ENCODE results near the gene PDIK1L. TPM values are rescaled to one million over a fixed set of nuclear protein-coding genes. Genes with fewer than 3 reads are reported as not detected.

Gene PDIK1L
- total and polyA plus RNA-seq, 2 donors (not counting 3 experiments of a cell fraction or from before 2014, with no cell fraction given) = 1.6 to 5.6 TPM

GRCh38 chr1:26138974-26139558, 27.4 kb downstream of the PDIK1L start:
- DNase-seq (ENCODE audit: low read depth, low spot score) (no peak), FAIRE-seq (no peak)
- intact Hi-C loops (cut with micrococcal nuclease) = no loop called here
- CTCF ChIA-PET = interaction anchor here (0.7 to 2.3 kb wide), 8 partner anchors 8 to 103 kb away, joined by 3 to 29 read pairs (median 4); partner anchors contain the start of gene ZNF593
- H4K20me1 ChIP-seq (replicated peaks; ENCODE audit: control insufficient read depth, extremely low read depth, insufficient read depth, low read length) = no peaks in the 10 kb centered on the region
- no peak overlapping the region for H3K9ac ChIP-seq (replicated peaks; ENCODE audit: extremely low read depth, insufficient read depth, low read length)
- H3K27me3 ChIP-seq (ENCODE audit: control insufficient read depth in 2 of 2, insufficient read depth in 2 of 2, low read length in 2 of 2) = no peaks in the 10 kb centered on the region
- no peak overlapping the region for H2AFZ ChIP-seq (ENCODE audit: low read depth, low read length)
- no peaks in the 10 kb centered on the region for H3K4me1 ChIP-seq (ENCODE audit: control insufficient read depth, extremely low read depth, insufficient read depth, low read length)
- no peak overlapping the region for H3K27ac ChIP-seq (ENCODE audit: insufficient read depth, low read depth, low read length)
- no peaks in the 10 kb centered on the region for H3K36me3 ChIP-seq (ENCODE audit: control insufficient read depth in 2 of 2, extremely low read depth in 1 of 2, insufficient read depth in 2 of 2, low read length in 2 of 2)
- TF ChIP-seq GATA2 (IDR thresholded peaks at IDR 0.05; ENCODE audit: insufficient read depth, insufficient read length, low read depth, low read length) (no peak), JUN (IDR thresholded peaks at IDR 0.05; ENCODE audit: borderline replicate concordance, insufficient read depth, insufficient read length, low read depth) (no peak), POLR2AphosphoS5 (IDR thresholded peaks at IDR 0.05; ENCODE audit: insufficient read depth, low read depth, low read length) (no peak), EZH2 (IDR thresholded peaks at IDR 0.05; ENCODE audit: borderline replicate concordance, low read depth, low read length, severe bottlenecking) (no peak), CTCF (IDR thresholded peaks at IDR 0.05; ENCODE audit: extremely low read depth in 1 of 2, insufficient read depth in 1 of 2, low read depth in 1 of 2, low read length in 2 of 2) (no peak), POLR2A (IDR thresholded peaks at IDR 0.05; ENCODE audit: low read depth, low read length) (no peak), MYC (IDR thresholded peaks at IDR 0.05; ENCODE audit: low read depth, low read length) (no peak), MAX (IDR thresholded peaks at IDR 0.05; ENCODE audit: insufficient read depth, insufficient read length) (no peak), FOS (IDR thresholded peaks at IDR 0.05; ENCODE audit: borderline replicate concordance, insufficient read depth, low read length) (no peak)
- dilution Hi-C loops (cut with MboI; ENCODE audit: extremely low pct_ligation_motif_present, low sequenced_read_pairs) = no loop called here
- H3K79me2 ChIP-seq (ENCODE audit: control insufficient read depth, insufficient read depth, low read length) = no peaks in the 10 kb centered on the region
- BruUV-seq (replicated peaks) = no TSS peak
- H3K4me2 ChIP-seq (ENCODE audit: insufficient read depth, low read length) = no peak overlapping the region
- POLR2A ChIA-PET = interaction anchor here (0.7 to 1.2 kb wide), 2 partner anchors 28 to 230 kb away, joined by 3 to 6 read pairs; partner anchors contain the start of gene PDIK1L
- H3K4me3 ChIP-seq (replicated peaks in 1 of 3; ENCODE audit: insufficient read depth in 1 of 3, low read depth in 1 of 3, low read length in 3 of 3) = no peak overlapping the region
- no peaks in the 10 kb centered on the region for H3K9me1 ChIP-seq (replicated peaks; ENCODE audit: control insufficient read depth, extremely low read depth, insufficient read depth, low read length)
- H3K9me3 ChIP-seq (replicated peaks; ENCODE audit: control insufficient read depth, insufficient read depth, low read length) = no peaks in the 10 kb centered on the region
